22Rv1 (cell line): Measurements from ENCODE around the gene TJP3.

Experiments
- CTCF ChIP-seq: fragments of 450-650 bp; IDR thresholded peaks from 2 replicates; pipeline ENCODE4 v1.5.1; 2017; ENCODE audit warnings: mild to moderate bottlenecking
- ZFX ChIP-seq: fragments of 450-650 bp; IDR thresholded peaks from 2 replicates; pipeline ENCODE4 v1.6.1; 2017; ENCODE audit warnings: antibody characterized with exemption, borderline replicate concordance

GRCh38 chr19:3792114-3792513, 83.9 kb downstream of the TJP3 start:
- TF ChIP-seq CTCF (no peak), ZFX (no peak)
